SU-DHL-6 (cell line): ENCODE measurements around the gene DHRS7B.

Experiments
- H2AFZ ChIP-seq: fragments of 200-600 bp; sonication (generic); 2 replicates; pipeline ENCODE4 v1.6.1; 2014; ENCODE audit warnings: low read depth, mild to moderate bottlenecking, moderate library complexity, mixed read lengths, antibody characterized with exemption, low read length; ENCODE audit not compliant: severe bottlenecking
- H3F3A ChIP-seq: fragments of 200-600 bp; shearing (Covaris generic); 2 replicates; pipeline ENCODE4 v1.6.0; 2016; ENCODE audit warnings: antibody characterized with exemption, mild to moderate bottlenecking; ENCODE audit not compliant: insufficient read depth
- H3K27ac ChIP-seq: fragments of 200-600 bp; sonication (generic); 2 replicates; pipeline ENCODE4 v1.5.1; 2016; ENCODE audit warnings: low read depth, mild to moderate bottlenecking, low read length, moderate library complexity, mixed read lengths
- H3K27me3 ChIP-seq: fragments of 200-600 bp; sonication (generic), shearing (Covaris generic); 2 replicates; pipeline ENCODE4 v1.6.0; 2014; ENCODE audit warnings: mild to moderate bottlenecking, low read length
- H3K36me3 ChIP-seq: fragments of 200-600 bp; sonication (generic); 2 replicates; pipeline ENCODE4 v1.6.1; 2014; ENCODE audit warnings: mild to moderate bottlenecking, low read length, mixed read lengths
- H3K4me2 ChIP-seq: fragments of 300-600, 200-600 bp; shearing (Covaris generic), sonication (generic); 2 replicates; pipeline ENCODE4 v1.6.0; 2014; ENCODE audit warnings: low read length, low read depth, mild to moderate bottlenecking; ENCODE audit not compliant: poor library complexity, severe bottlenecking
- H3K4me3 ChIP-seq: fragments of 200-600 bp; sonication (generic); 2 replicates; pipeline ENCODE4 v1.5.1; 2014; ENCODE audit warnings: antibody characterized with exemption, low read length, mild to moderate bottlenecking, mixed read lengths; ENCODE audit not compliant: insufficient read depth, poor library complexity, severe bottlenecking
- H3K79me2 ChIP-seq: fragments of 200-600 bp; sonication (generic); 2 replicates; pipeline ENCODE4 v1.6.1; 2014; ENCODE audit warnings: mild to moderate bottlenecking, low read length, moderate library complexity; ENCODE audit not compliant: insufficient read depth
- H3K9ac ChIP-seq: fragments of 200-600 bp; sonication (generic); 2 replicates; pipeline ENCODE4 v1.7.0; 2014; ENCODE audit warnings: mild to moderate bottlenecking, low read length
- H3K9me2 ChIP-seq: fragments of 200-600 bp; sonication (generic); replicated peaks from 2 replicates; pipeline ENCODE4 v1.6.1; 2014; ENCODE audit warnings: low read length; ENCODE audit not compliant: insufficient read depth
- H3K9me3 ChIP-seq: fragments of 200-600 bp; sonication (generic); 2 replicates; pipeline ENCODE4 v1.6.1; 2014; ENCODE audit warnings: low read length, mixed read lengths; ENCODE audit not compliant: insufficient read depth
- H4K20me1 ChIP-seq: fragments of 200-600 bp; sonication (generic); 2 replicates; pipeline ENCODE4 v1.6.1; 2014; ENCODE audit warnings: low read depth, mild to moderate bottlenecking, antibody characterized with exemption, low read length, moderate library complexity, mixed read lengths
- CTCF ChIP-seq: fragments of 200-600 bp; sonication (generic); IDR thresholded peaks from one replicate; pipeline ENCODE4 v1.5.1; 2017; ENCODE audit warnings: antibody characterized with exemption, mild to moderate bottlenecking, low read length, moderate library complexity; ENCODE audit not compliant: insufficient read depth, poor library complexity, severe bottlenecking
- EZH2phosphoT487 ChIP-seq: fragments of 200-600 bp; sonication (generic), shearing (Covaris generic); conservative IDR thresholded peaks from 2 replicates; pipeline ENCODE4 v1.6.1; 2018; ENCODE audit warnings: mild to moderate bottlenecking, antibody characterized with exemption, low read length, moderate library complexity, mixed read lengths

Gene DHRS7B

GRCh38 chr17:21152731-21153130 is 26.0 kb downstream of the DHRS7B start:
- Histone ChIP-seq H3K9ac (no peak overlapping the region), H3K27ac (no peak overlapping the region), H3K9me2 (no peaks in the 10 kb centered on the region), H3F3A (no peaks in the 10 kb centered on the region), H3K9me3 (peaks cover 9% of the 10 kb centered on the region; the same call in 1 of the 2 replicates), H3K4me3 (no peak overlapping the region), H3K4me2 (no peak overlapping the region), H2AFZ (no peak overlapping the region), H3K27me3 (no peaks in the 10 kb centered on the region), H3K79me2 (no peaks in the 10 kb centered on the region), H4K20me1 (no peaks in the 10 kb centered on the region), H3K36me3 (no peaks in the 10 kb centered on the region)
- no peak for TF ChIP-seq CTCF
- TF ChIP-seq EZH2phosphoT487: no peak

GRCh38 chr17:21157586-21158370 is 31.0 kb downstream of the DHRS7B start:
- TF ChIP-seq CTCF (no peak), EZH2phosphoT487 (no peak)
- no peak overlapping the region for H3K4me3 ChIP-seq
- no peaks in the 10 kb centered on the region for H3K27me3 ChIP-seq
- H4K20me1 ChIP-seq: no peaks in the 10 kb centered on the region
- H3K79me2 ChIP-seq: no peaks in the 10 kb centered on the region
- 0 out of 2 replicates have a peak, but pooled peaks cover 4% of the 10 kb centered on the region for H3K9me3 ChIP-seq
- no peak overlapping the region for H3K4me2 ChIP-seq
- no peaks in the 10 kb centered on the region for H3K9me2 ChIP-seq
- H2AFZ ChIP-seq: no peak overlapping the region
- H3K36me3 ChIP-seq: no peaks in the 10 kb centered on the region
- H3K27ac ChIP-seq: no peak overlapping the region
- no peak overlapping the region for H3K9ac ChIP-seq
- H3F3A ChIP-seq: no peaks in the 10 kb centered on the region

- no peaks in the 10 kb centered on the region for H3K36me3 ChIP-seq
- H3K27ac ChIP-seq: no peak overlapping the region
- H3K27me3 ChIP-seq: no peaks in the 10 kb centered on the region
- no peak overlapping the region for H3K9ac ChIP-seq
- H2AFZ ChIP-seq: no peak overlapping the region
- no peaks in the 10 kb centered on the region for H3K9me2 ChIP-seq
- TF ChIP-seq EZH2phosphoT487: no peak
- TF ChIP-seq CTCF: no peak
- no peaks in the 10 kb centered on the region for H3F3A ChIP-seq
- no peak overlapping the region for H3K4me2 ChIP-seq
- H4K20me1 ChIP-seq: no peaks in the 10 kb centered on the region
- H3K79me2 ChIP-seq: no peaks in the 10 kb centered on the region
- H3K4me3 ChIP-seq: no peak overlapping the region
- H3K9me3 ChIP-seq: no peaks in the 10 kb centered on the region
Measured at GRCh38 chr17:21160401-21160800, 33.6 kb downstream of the DHRS7B start.
